Stimulated activated CD8-positive, alpha-beta memory T cell treated with anti-CD3 and anti-CD28 coated beads, Interleukin-7, amount 100 ng/mL, for 24 hours (primary cell): ENCODE measurements around the gene SLC5A6.

ENCODE experiments used
- DNase-seq: peaks from one replicate; pipeline ENCODE4 v3.0.0-alpha.2; 2020; ENCODE audit warnings: low read depth

SLC5A6 gene

DNA sequence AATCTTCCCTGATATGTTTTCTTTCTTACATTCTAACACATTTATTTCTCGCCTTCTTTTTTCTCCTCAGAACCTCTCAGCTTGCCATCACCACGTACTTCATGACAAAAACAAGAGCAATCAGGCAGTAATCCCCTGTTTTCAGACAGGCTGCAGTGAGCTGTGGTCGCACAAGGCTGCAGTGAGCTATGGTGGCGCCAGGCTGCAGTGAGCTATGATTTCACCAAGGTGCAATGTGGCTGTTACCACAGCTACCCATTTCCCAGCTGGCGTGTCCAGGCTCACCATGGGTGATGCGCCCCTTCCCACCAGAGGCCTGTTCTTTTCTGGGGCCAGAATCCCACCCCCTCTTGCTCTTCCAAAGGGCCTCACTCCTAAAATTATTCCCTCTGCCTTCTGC, 37.4 kb downstream of the SLC5A6 start:
- no peak for DNase-seq

- DNase-seq = no peak
Observed at GRCh38 chr2:27171351-27171848, 40.7 kb downstream of the SLC5A6 start.

- no peak for DNase-seq
Observed at GRCh38 chr2:27170581-27171337, 41.3 kb downstream of the SLC5A6 start.

DNA sequence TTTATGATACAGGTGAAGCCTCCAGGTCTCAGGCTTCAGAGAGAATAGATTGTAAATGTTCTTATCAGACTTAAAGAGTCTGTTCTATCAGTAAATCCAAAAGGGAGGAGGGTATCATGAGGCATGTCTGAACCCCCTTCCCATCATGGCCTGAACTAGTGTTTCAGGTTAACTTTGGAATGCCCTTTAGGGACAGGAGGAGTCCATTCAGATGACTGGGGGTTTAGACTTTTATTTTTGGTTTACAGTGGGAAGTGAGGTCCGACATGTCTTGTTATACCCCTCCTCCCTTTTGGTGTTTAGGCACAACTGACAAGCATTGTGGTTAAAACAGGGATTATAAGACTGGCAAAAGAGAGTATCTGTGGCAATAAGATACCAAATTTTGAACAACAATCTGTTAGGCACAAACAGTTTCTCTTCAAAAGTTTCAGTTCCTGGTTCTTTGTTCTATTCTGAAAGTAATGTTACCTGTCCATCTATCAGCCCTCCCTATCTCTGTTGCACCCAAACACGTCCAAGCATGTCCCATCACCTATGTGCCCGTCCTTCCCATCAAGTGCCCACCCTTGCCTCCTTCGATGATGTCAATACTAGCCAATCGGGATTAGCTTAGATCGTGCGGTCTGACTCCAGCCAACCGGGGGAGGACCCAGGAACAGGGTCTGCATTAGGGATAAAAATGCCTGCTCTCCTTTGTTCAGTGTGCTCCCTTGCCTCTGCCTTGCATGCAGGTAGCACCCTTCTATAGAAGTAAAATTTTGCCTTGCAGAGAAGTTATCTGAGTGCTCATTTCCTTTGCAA, 46.9 kb downstream of the SLC5A6 start:
- no peak for DNase-seq

GRCh38 chr2:27162151-27163121, 49.6 kb downstream of the SLC5A6 start:
- no peak for DNase-seq

GRCh38 chr2:27160191-27160590, 51.9 kb downstream of the SLC5A6 start:
- no peak for DNase-seq

- DNase-seq = no peak
Observed at GRCh38 chr2:27159271-27159670, 52.8 kb downstream of the SLC5A6 start.

DNA sequence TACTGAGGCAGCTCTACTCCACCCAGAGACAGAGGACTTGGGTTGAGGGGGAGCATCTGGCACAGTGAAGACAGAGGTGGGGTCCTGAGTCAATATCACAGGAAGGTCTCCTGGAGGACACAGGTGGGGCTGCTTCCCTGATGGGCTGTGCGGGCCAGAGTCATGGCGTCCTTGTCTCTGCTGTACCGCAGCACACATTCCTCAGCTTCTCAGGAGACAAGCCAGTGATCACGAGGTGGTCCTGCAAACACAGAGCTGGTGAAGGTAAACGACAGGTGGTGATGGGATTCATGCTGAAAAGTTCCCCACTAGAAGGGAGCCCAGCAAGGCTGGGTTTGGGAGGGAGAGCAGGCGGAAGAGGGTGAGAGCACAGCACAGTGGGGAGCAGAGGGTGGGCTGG, 53.6 kb downstream of the SLC5A6 start:
- DNase-seq = no peak

DNA sequence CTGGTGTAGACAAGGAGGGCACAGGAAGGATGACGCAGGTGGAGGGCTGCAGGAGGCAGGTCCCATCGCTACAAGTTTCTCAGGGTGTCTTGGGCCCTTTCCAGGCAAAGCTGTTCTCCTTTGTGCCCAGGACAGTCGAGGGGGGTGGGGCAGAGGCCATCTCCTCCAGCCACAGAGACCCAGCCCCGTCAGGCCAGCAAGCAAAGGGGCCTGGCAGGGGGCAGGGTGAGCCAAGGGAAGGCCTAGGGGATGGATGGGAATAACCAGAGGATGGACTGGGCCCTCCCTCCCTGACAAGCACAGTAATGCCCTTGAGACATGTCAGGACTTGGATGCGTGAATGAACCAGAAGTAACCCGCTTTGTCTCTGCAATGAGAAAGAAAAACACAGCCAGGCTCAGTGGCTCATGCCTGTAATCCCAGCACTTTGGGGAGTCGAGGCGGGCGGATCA, 57.0 kb downstream of the SLC5A6 start:
- DNase-seq = no peak

DNA sequence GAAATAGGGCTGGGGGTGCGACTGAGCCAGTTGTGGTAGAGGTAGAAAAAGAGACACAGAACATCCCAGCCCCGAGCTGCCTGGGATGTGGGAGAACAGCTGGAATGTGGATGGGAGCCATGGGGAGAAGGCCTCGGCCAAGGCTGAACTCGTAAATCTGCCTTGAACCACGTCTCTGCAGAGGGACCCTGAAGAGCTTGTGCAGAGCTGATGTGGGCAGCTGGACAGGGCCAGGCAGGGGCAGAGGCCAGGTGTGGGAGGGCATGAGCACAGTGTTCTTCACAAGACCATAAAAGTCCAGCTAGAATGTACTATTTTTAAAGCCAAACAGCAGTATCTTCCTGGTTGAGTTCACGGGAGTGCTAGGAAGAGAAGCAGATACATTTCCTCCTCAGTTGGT, 57.6 kb downstream of the SLC5A6 start:
- DNase-seq = no peak

- no peak for DNase-seq
Observed at GRCh38 chr2:27152796-27153464, 59.1 kb downstream of the SLC5A6 start.

DNA sequence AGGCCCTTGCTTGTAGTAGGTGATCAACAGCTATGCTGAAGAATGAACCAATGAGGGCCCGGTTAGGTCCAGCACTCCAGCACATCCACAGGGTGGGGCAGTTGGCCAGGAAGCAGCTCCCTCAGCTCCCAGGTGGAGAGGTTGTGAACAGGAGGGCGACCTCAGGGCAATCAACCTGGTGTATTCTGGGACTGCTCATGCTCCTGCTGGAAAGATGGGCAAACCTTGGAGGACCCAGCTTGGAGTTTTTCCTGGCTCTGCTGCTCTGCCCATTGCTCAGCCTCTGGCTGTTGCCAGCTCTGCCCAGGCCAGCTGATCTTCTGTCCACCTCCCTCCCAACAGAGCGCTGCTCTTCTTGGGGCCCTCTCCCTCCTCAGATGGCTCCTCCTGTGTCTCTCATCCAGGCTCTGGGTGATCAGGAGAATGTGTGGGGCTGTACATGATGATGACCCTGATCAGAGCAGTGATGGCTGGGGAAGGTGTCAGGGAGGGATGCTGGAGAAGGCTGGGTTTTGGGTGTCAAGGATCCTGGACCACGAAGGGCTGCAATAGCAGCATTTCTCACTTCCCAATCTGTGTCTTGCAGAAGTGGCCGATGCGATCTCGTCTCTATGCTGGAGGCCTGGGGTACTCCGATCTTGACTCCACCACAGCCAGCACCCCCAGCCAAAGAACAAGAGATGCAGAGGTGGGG, 59.8 kb downstream of the SLC5A6 start:
- no peak for DNase-seq

DNA sequence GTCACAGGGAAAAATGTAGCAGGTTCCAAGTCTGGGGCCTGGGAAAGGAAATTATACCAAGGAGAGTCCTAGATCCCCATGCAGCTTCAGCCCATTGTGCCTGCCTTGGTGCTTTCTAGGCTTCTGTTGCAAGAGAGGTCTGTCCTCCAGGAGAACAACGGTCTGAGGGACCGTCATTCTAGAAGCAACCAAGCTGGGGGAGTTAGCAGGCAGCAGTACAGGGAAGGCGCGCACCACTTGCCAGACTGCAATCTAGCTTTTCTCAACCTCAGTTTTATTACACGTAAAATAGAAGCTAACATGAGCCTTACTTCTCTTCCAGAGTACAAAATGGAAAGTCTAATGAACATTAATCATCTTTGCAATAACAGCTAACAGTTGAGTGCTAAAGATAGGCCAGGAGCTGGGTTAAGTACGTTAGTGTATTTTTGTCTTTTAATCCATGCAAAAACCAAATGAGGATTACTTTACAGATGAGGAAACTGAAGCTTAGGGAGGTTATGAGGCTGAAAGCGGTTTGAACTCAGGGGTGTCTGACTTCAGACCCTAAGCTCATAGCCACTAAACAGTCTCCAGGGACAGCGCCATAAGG, 61.3 kb downstream of the SLC5A6 start:
- DNase-seq = no peak
